EL (cell line): ENCODE data around the gene CXorf58.
"Not testable (repeated sequence)": the region's sequence is repeated elsewhere in the genome, so short reads cannot be mapped to it uniquely, and the experiment has no call there.

ENCODE experiments used
- DNase-seq: peaks from one replicate; pipeline ENCODE4 v3.0.0-alpha.2; 2016

Gene CXorf58

GRCh38 chrX:23959781-23960180 lies 52.0 kb downstream of the CXorf58 start:
- no peak for DNase-seq

GRCh38 chrX:23964191-23964590 lies 56.4 kb downstream of the CXorf58 start:
- DNase-seq = no peak

GRCh38 chrX:23965630-23966029 lies 57.8 kb downstream of the CXorf58 start:
- DNase-seq = not testable (repeated sequence)

- no peak for DNase-seq
Observed at GRCh38 chrX:23978491-23978890, 70.7 kb downstream of the CXorf58 start.

GRCh38 chrX:23980011-23980441 lies 72.2 kb downstream of the CXorf58 start:
- no peak for DNase-seq

GRCh38 chrX:23981222-23981621 lies 73.4 kb downstream of the CXorf58 start:
- DNase-seq = no peak

GRCh38 chrX:23981711-23982110 lies 73.9 kb downstream of the CXorf58 start:
- DNase-seq = no peak

GRCh38 chrX:23982891-23983290 lies 75.1 kb downstream of the CXorf58 start:
- DNase-seq = no peak
